Endothelial cell of umbilical vein (primary cell): Measurements from ENCODE around the gene CCND3. TPM values are rescaled to one million over a fixed set of nuclear protein-coding genes. Genes with fewer than 3 reads are reported as not detected.

ENCODE experiments used
- BruUV-seq: library from RNA; stranded (reverse); fragments of 400-500 nt; replicated peaks from 2 replicates; lab custom pipeline; 2021; lab: Mats Ljungman, UMichigan
- CTCF ChIA-PET: fragments of 300-600, 350-600 bp; sonication (Branson Sonifier 250); formaldehyde crosslinking; loops from one replicate; lab custom pipeline; 2021; ENCODE audit warnings: antibody characterized with exemption, inconsistent platforms; lab: Charles Lee
- POLR2A ChIA-PET: fragments of 300-600, 350-600 bp; sonication (Branson Sonifier 250); formaldehyde crosslinking; loops from one replicate; lab custom pipeline; 2021; ENCODE audit warnings: antibody characterized with exemption, inconsistent platforms; lab: Charles Lee
- DNase-seq: peaks from one replicate; pipeline ENCODE4 v3.0.0-alpha.2; 2011; ENCODE audit warnings: low read depth, low spot score
- FAIRE-seq: peaks from 2 replicates; lab custom pipeline; 2011; peaks lifted over from hg19 to GRCh38; lab: Jason Lieb, UNC
- H2AFZ ChIP-seq: 2 replicates; pipeline ENCODE4 v1.6.0; 2012; ENCODE audit warnings: low read depth, low read length, control low read depth, inconsistent platforms
- H3K27ac ChIP-seq: 2 replicates; pipeline ENCODE4 v1.5.1; 2011; ENCODE audit warnings: low read depth, mild to moderate bottlenecking, control low read depth, low read length, moderate library complexity; ENCODE audit not compliant: insufficient read depth
- H3K27me3 ChIP-seq, 2 experiments: 2 replicates each; pipeline versions ENCODE4 v1.6.0 to v1.6.1; 2011; ENCODE audit warnings: low read length in 2 of 2, mixed read lengths in 1 of 2; ENCODE audit not compliant: control insufficient read depth in 2 of 2, insufficient read depth in 2 of 2
- H3K36me3 ChIP-seq, 2 experiments: 2 replicates in 1 of 2; 3 replicates in 1 of 2; pipeline ENCODE4 v1.5.1; 2011; ENCODE audit warnings: low read length in 2 of 2, mild to moderate bottlenecking in 1 of 2, moderate library complexity in 1 of 2; ENCODE audit not compliant: control insufficient read depth in 2 of 2, insufficient read depth in 2 of 2; ENCODE audit errors: extremely low read depth in 1 of 2
- H3K4me1 ChIP-seq: 3 replicates; pipeline ENCODE4 v1.5.1; 2011; ENCODE audit warnings: mild to moderate bottlenecking, low read length; ENCODE audit not compliant: control insufficient read depth, insufficient read depth; ENCODE audit errors: extremely low read depth
- H3K4me2 ChIP-seq: 2 replicates; pipeline ENCODE4 v1.6.1; 2011; ENCODE audit warnings: low read length, control low read depth, mixed read lengths; ENCODE audit not compliant: insufficient read depth
- H3K4me3 ChIP-seq, 3 experiments: fragments of 200-600 bp in 1 of 3; sonication (generic), shearing (Covaris generic) in 1 of 3; replicated peaks in 1 of 3; 2 replicates each; pipeline ENCODE4 v1.5.1; 2011 to 2016; ENCODE audit warnings: control low read depth in 3 of 3, low read length in 3 of 3, mild to moderate bottlenecking in 2 of 3, inconsistent platforms in 1 of 3, low read depth in 1 of 3, moderate library complexity in 1 of 3; ENCODE audit not compliant: insufficient read depth in 1 of 3
- H3K79me2 ChIP-seq: 2 replicates; pipeline ENCODE4 v1.6.0; 2012; ENCODE audit warnings: low read length, inconsistent platforms; ENCODE audit not compliant: control insufficient read depth, insufficient read depth
- H3K9ac ChIP-seq: replicated peaks from 2 replicates; pipeline ENCODE3; 2011; ENCODE audit warnings: low read length, control low read depth; ENCODE audit not compliant: insufficient read depth; ENCODE audit errors: extremely low read depth
- H3K9me1 ChIP-seq: replicated peaks from 3 replicates; pipeline ENCODE4 v1.6.0; 2011; ENCODE audit warnings: mild to moderate bottlenecking, low read length; ENCODE audit not compliant: control insufficient read depth, insufficient read depth; ENCODE audit errors: extremely low read depth
- H3K9me3 ChIP-seq: replicated peaks from 2 replicates; pipeline ENCODE4 v1.5.1; 2012; ENCODE audit warnings: low read length, inconsistent platforms; ENCODE audit not compliant: control insufficient read depth, insufficient read depth
- H4K20me1 ChIP-seq: replicated peaks from 2 replicates; pipeline ENCODE3; 2011; ENCODE audit warnings: mild to moderate bottlenecking, low read length; ENCODE audit not compliant: control insufficient read depth, insufficient read depth; ENCODE audit errors: extremely low read depth
- CTCF ChIP-seq, 2 donors: IDR thresholded peaks; 1 replicate in 1 of 2; 2 replicates in 1 of 2; pipeline ENCODE4 v1.5.1; 2011; ENCODE audit warnings: low read length in 2 of 2, mild to moderate bottlenecking in 2 of 2, moderate library complexity in 2 of 2, control low read depth in 1 of 2, inconsistent platforms in 1 of 2, low read depth in 1 of 2; ENCODE audit not compliant: insufficient read depth in 1 of 2; ENCODE audit errors: extremely low read depth in 1 of 2
- EZH2 ChIP-seq: IDR thresholded peaks from 2 replicates; pipeline ENCODE4 v1.6.1; 2012; ENCODE audit warnings: borderline replicate concordance, low read depth, mild to moderate bottlenecking, moderate library complexity, low read length, inconsistent platforms; ENCODE audit not compliant: severe bottlenecking
- FOS ChIP-seq: IDR thresholded peaks from 2 replicates; pipeline ENCODE4 v1.6.1; 2011; ENCODE audit warnings: mild to moderate bottlenecking, low read length, moderate library complexity, borderline replicate concordance; ENCODE audit not compliant: insufficient read depth
- GATA2 ChIP-seq: IDR thresholded peaks from 2 replicates; pipeline ENCODE4 v1.7.0; 2011; ENCODE audit warnings: low read depth, mild to moderate bottlenecking, moderate library complexity, mixed read lengths, low read length; ENCODE audit not compliant: insufficient read length, insufficient read depth
- JUN ChIP-seq: IDR thresholded peaks from 2 replicates; pipeline ENCODE4 v1.6.1; 2011; ENCODE audit warnings: borderline replicate concordance, low read depth; ENCODE audit not compliant: insufficient read length, insufficient read depth
- MAX ChIP-seq: IDR thresholded peaks from 2 replicates; pipeline ENCODE4 v1.6.1; 2011; ENCODE audit not compliant: insufficient read depth, insufficient read length
- MYC ChIP-seq: IDR thresholded peaks from one replicate; pipeline ENCODE4 v1.6.1; 2011; ENCODE audit warnings: mild to moderate bottlenecking, low read depth, low read length
- POLR2A ChIP-seq: IDR thresholded peaks from 2 replicates; pipeline ENCODE4 v1.6.1; 2012; ENCODE audit warnings: low read depth, mild to moderate bottlenecking, control low read depth, low read length
- POLR2AphosphoS5 ChIP-seq: IDR thresholded peaks from 2 replicates; pipeline ENCODE4 v1.6.1; 2012; ENCODE audit warnings: low read depth, mild to moderate bottlenecking, control low read depth, low read length, moderate library complexity; ENCODE audit not compliant: insufficient read depth
- dilution Hi-C: fragments of 300-500 bp; cut with MboI; formaldehyde crosslinking; loops from one replicate; pipeline ENCODE4 v1.15.0; 2019; ENCODE audit warnings: low sequenced_read_pairs; ENCODE audit not compliant: extremely low pct_ligation_motif_present
- intact Hi-C: fragments of 100-400 bp; cut with micrococcal nuclease; formaldehyde crosslinking; loops from one replicate; pipeline ENCODE4 v1.10.0; 2022
- polyA plus RNA-seq, 4 experiments: library from polyadenylated mRNA; depleted of rRNA in 3 of 4; stranded (reverse) in 3 of 4; unstranded in 1 of 4; fragments of >200 nt; gene quantifications; 2 replicates each; pipeline versions ENCODE4 v1.2.1 to v1.2.3, GENCODE V29; 2011 to 2012; ENCODE audit warnings: missing spikeins in 1 of 4
- total RNA-seq: library from RNA; stranded (reverse); gene quantifications from 2 replicates; pipeline ENCODE4 v1.2.3, GENCODE V29; 2021

CCND3 gene
- total and polyA plus RNA-seq, 2 donors (not counting 3 experiments of a cell fraction or from before 2014, with no cell fraction given) = 87.5 to 98.7 TPM

- POLR2A ChIA-PET = interaction anchor here (0.7 to 1.3 kb wide), 5 partner anchors 17 to 134 kb away, joined by 3 to 7 read pairs (median 3); partner anchors contain the start of gene TOMM6
- Histone ChIP-seq H3K9ac (peak within 1 kb of the TSS; percentile 96), H3K27ac (peak within 1 kb of the TSS; percentile 94), H2AFZ (peak within 1 kb of the TSS; percentile 61), H3K27me3 (no peaks in the 10 kb centered on the region), H3K79me2 (peaks cover 62% of the 10 kb centered on the region), H3K4me2 (peak within 1 kb of the TSS; percentile 96), H4K20me1 (no peaks in the 10 kb centered on the region), H3K9me1 (no peaks in the 10 kb centered on the region), H3K9me3 (no peaks in the 10 kb centered on the region), H3K36me3 (no peaks in the 10 kb centered on the region), H3K4me1 (peaks cover 38% of the 10 kb centered on the region), H3K4me3 (peak within 1 kb of the TSS; percentile 54 to 83 (median 82))
- DNase-seq (peak; percentile 93), FAIRE-seq (peak; percentile 91)
- dilution Hi-C loops = no loop called here
- intact Hi-C loops = loop anchor here (1.0 to 2.0 kb wide), 8 partner anchors 15 to 296 kb away; partner anchors contain the start of genes MRPS10, TOMM6 and USP49
- BruUV-seq = no TSS peak
- TF ChIP-seq MAX (peak; percentile 79), GATA2 (no peak), POLR2AphosphoS5 (peak; percentile 69), POLR2A (peak; percentile 72), EZH2 (no peak), JUN (no peak), CTCF (IDR thresholded peaks at IDR 0.05; ENCODE audit: extremely low read depth in 1 of 2, insufficient read depth in 1 of 2, low read depth in 1 of 2, low read length in 2 of 2) (peak; percentile 98), FOS (no peak), MYC (peak; percentile 81)
- CTCF ChIA-PET = interaction anchor here (0.6 to 3.4 kb wide), 52 partner anchors 9 to 294 kb away, joined by 3 to 59 read pairs (median 4); partner anchors contain the start of genes CCND3, FRS3, PRICKLE4 and TAF8
These were observed 20.5 kb downstream of the CCND3 start, which contains the start of the genes BYSL and MED20 for GRCh38 chr6:41920921-41921711. Gene BYSL (plus strand): TSS chr6:41921499. CDS start chr6:41921563, 64 bp downstream. Gene MED20 (minus strand): TSS chr6:41921139. CDS start chr6:41921018, 121 bp downstream.
